SK-N-MC (cell line): Measurements from ENCODE around the gene RNPS1.

Experiments
- EZH2 ChIP-seq: fragments of 200-600 bp; sonication (generic); IDR thresholded peaks from one replicate; pipeline ENCODE4 v1.6.1; 2017; ENCODE audit warnings: antibody characterized with exemption
- FOXP2 ChIP-seq: optimal IDR thresholded peaks from 2 replicates; pipeline ENCODE3; 2011; ENCODE audit warnings: mild to moderate bottlenecking, moderate library complexity; ENCODE audit not compliant: insufficient read depth; ENCODE audit errors: extremely low read length, control extremely low read depth
- POLR2AphosphoS5 ChIP-seq: IDR thresholded peaks from 2 replicates; pipeline ENCODE4 v1.6.1; 2012; ENCODE audit warnings: mild to moderate bottlenecking, low read depth, low read length, borderline replicate concordance

- TF ChIP-seq POLR2AphosphoS5 (no peak), EZH2 (no peak), FOXP2 (no peak)
Observed at GRCh38 chr16:2208772-2209171, 59.2 kb downstream of the RNPS1 start.
